Neutrophil (primary cell): ENCODE measurements around the gene TBC1D5.

Experiments used
- H3K27ac ChIP-seq: fragments of 200-600 bp; sonication (generic); 2 replicates; pipeline ENCODE4 v1.5.1; 2016; ENCODE audit warnings: mild to moderate bottlenecking, moderate library complexity
- H3K27me3 ChIP-seq: fragments of 200-600 bp; sonication (generic); 2 replicates; pipeline ENCODE4 v1.6.0; 2016; ENCODE audit warnings: mild to moderate bottlenecking
- H3K36me3 ChIP-seq: fragments of 200-600 bp; sonication (generic); 2 replicates; pipeline ENCODE4 v1.5.1; 2017
- H3K4me1 ChIP-seq, 2 experiments: fragments of 200-600 bp in 1 of 2; sonication (generic) in 1 of 2; 1 replicate in 1 of 2; 2 replicates in 1 of 2; pipeline versions ENCODE4 v1.5.1 to v1.6.1; 2013 to 2016; ENCODE audit warnings: low read depth in 1 of 2, low read length in 1 of 2, mild to moderate bottlenecking in 1 of 2, moderate library complexity in 1 of 2; ENCODE audit not compliant: control insufficient read depth in 1 of 2, insufficient read depth in 1 of 2
- H3K4me3 ChIP-seq, 2 experiments: fragments of 200-600 bp in 1 of 2; sonication (generic) in 1 of 2; 1 replicate in 1 of 2; 2 replicates in 1 of 2; pipeline ENCODE4 v1.5.1; 2013 to 2016; ENCODE audit warnings: low read depth in 1 of 2, low read length in 1 of 2, mild to moderate bottlenecking in 1 of 2, moderate library complexity in 1 of 2
- H3K9me3 ChIP-seq: fragments of 200-600 bp; sonication (generic); 2 replicates; pipeline ENCODE4 v1.5.1; 2016
- TF ChIP-seq, protein P1 (sequence below): fragments of 200-600 bp; sonication (generic); IDR thresholded peaks from 2 replicates; pipeline ENCODE4 v1.5.1; 2016; ENCODE audit warnings: antibody characterized with exemption

The TBC1D5 gene

DNA sequence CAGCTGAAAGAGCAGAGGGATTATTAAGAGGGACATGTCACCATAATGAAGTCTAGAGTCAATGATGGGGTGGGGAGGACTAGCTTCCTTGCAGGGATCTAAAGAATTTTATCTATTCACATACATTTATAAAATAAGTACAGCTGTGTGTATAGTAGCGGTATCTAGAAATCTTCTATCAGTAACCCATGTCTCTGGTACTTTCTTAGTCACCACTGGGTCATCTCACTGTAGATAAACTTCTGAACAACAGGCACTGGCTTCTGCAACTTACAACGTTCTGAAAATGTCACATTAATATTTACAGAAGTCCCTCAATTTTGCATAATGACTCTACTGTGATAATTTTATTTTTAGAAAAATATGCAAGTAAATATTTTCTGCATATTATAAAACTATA is 401.7 kb downstream of the TBC1D5 start:
- Histone ChIP-seq H3K9me3 (no peaks in the 10 kb centered on the region), H3K27me3 (no peaks in the 10 kb centered on the region), H3K4me3 (no peak overlapping the region), H3K27ac (no peak overlapping the region), H3K4me1 (peaks cover 13 to 17% of the 10 kb centered on the region in 2 experiments), H3K36me3 (no peaks in the 10 kb centered on the region)
- TF ChIP-seq, protein P1, sequence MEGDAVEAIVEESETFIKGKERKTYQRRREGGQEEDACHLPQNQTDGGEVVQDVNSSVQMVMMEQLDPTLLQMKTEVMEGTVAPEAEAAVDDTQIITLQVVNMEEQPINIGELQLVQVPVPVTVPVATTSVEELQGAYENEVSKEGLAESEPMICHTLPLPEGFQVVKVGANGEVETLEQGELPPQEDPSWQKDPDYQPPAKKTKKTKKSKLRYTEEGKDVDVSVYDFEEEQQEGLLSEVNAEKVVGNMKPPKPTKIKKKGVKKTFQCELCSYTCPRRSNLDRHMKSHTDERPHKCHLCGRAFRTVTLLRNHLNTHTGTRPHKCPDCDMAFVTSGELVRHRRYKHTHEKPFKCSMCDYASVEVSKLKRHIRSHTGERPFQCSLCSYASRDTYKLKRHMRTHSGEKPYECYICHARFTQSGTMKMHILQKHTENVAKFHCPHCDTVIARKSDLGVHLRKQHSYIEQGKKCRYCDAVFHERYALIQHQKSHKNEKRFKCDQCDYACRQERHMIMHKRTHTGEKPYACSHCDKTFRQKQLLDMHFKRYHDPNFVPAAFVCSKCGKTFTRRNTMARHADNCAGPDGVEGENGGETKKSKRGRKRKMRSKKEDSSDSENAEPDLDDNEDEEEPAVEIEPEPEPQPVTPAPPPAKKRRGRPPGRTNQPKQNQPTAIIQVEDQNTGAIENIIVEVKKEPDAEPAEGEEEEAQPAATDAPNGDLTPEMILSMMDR = no peak

DNA sequence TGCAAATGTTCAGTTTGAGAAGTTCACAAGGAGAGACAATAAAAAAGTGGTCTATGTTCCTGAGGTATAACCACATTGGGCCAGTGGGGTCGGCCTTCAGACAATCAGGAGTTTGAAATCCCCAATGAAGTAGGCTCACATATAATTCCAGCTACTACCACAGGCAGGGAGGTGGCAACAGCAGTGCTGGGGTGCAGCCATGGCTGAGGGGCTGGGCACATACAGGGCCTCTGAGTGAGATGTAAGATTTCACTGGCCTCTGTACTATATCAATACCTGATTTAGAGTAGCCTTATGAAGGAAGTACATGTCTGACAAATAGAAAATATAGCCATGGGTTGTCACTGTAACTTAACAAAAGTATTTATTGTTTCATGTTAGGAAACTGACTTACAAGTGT is 402.2 kb downstream of the TBC1D5 start:
- Histone ChIP-seq H3K27me3 (no peaks in the 10 kb centered on the region), H3K4me1 (peaks cover 13 to 17% of the 10 kb centered on the region in 2 experiments), H3K36me3 (no peaks in the 10 kb centered on the region), H3K9me3 (no peaks in the 10 kb centered on the region), H3K27ac (no peak overlapping the region), H3K4me3 (no peak overlapping the region)
- TF ChIP-seq, protein P1 = no peak

DNA sequence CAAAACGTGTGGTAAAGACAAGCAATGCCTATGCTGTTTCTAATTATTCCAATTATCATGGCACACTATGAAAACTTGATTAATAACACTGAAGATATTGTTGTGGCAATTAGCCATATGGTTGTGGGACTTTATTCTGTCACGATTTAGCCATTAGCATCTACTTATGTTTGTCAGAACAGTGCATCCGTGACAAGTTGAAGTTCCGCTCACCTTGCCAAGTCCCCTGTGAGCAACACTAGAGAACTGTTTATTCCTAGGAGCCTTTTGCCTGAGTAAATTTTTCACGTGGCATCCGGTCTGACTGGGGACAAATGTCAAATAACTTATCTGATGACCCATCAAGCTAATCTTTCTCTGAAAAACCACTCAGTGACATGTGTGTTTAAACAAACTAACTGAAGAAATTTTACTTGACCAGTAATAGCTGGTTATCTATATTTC is 403.3 kb downstream of the TBC1D5 start:
- H3K4me1 ChIP-seq = peaks cover 13 to 17% of the 10 kb centered on the region in 2 experiments
- H3K27me3 ChIP-seq = no peaks in the 10 kb centered on the region
- H3K9me3 ChIP-seq = no peaks in the 10 kb centered on the region
- H3K27ac ChIP-seq = no peak overlapping the region
- TF ChIP-seq, protein P1 = no peak
- H3K4me3 ChIP-seq = no peak overlapping the region
- H3K36me3 ChIP-seq = no peaks in the 10 kb centered on the region

DNA sequence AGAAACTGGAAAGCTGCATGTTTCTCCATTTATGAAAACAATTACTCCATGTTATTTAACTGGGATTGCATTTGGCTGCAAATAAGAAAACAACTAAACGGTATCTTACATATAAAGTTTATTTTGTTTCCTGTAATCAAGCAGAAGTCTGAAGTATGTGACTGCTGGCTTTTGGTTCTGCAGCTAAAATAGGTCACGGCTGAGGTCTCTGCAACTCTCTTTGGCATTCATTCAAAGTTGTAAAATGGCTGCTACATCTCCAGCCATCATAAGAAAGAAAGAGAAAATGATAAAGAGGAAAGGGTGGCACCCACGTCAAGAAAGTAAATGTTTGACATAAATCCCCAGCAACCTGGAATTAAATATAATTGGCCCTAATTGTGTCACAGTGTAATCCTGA is 406.1 kb downstream of the TBC1D5 start:
- Histone ChIP-seq H3K27me3 (no peaks in the 10 kb centered on the region), H3K36me3 (no peaks in the 10 kb centered on the region), H3K9me3 (no peaks in the 10 kb centered on the region), H3K4me3 (no peak overlapping the region), H3K4me1 (peaks cover 4 to 8% of the 10 kb centered on the region in 2 experiments), H3K27ac (no peak overlapping the region)
- TF ChIP-seq, protein P1 = no peak

DNA sequence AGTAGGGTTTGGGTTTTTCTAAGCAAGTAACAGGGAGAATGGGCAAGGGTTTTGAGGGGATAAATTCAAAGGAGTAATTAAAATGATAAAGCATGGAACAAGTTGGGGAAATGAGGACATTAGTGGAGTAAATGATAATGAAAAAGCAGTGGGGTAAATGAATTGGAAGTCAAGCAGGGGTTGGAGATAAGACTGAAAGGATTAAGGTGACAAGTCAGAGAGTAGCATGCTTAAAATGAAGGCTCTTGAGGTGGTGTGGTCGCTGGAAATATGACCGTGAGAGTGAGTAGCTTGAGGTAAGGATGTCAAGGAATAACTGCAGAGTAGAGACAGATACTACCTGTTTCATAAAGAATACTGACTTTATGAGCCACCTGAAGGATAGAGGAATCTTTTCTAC is 408.5 kb downstream of the TBC1D5 start:
- no peaks in the 10 kb centered on the region for H3K9me3 ChIP-seq
- no peaks in the 10 kb centered on the region for H3K36me3 ChIP-seq
- H3K27ac ChIP-seq = no peak overlapping the region
- H3K4me1 ChIP-seq = peaks cover 7 to 22% of the 10 kb centered on the region in 2 experiments
- H3K27me3 ChIP-seq = no peaks in the 10 kb centered on the region
- TF ChIP-seq, protein P1 = no peak
- H3K4me3 ChIP-seq = no peak overlapping the region

DNA sequence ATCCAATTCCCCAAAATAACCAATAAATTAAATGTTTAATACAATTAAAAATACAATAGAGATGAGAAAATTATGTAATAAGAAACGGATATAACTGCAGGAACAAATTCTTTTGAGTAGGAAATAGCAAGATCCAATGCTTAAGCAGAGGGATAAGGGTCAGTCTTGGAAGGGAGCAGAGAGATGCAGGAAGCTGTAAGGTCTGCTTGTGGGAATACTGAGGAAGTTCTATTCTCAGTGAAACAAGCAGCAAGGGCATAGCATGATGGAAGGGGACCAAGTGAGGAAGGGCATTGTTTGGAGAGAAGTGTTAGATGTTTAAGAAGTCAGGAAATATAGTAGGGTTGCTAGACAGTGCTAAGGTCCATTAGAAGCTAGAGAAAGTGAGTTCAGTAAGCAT is 409.0 kb downstream of the TBC1D5 start:
- TF ChIP-seq, protein P1 = no peak
- Histone ChIP-seq H3K27ac (no peak overlapping the region), H3K4me3 (no peak overlapping the region), H3K27me3 (no peaks in the 10 kb centered on the region), H3K36me3 (no peaks in the 10 kb centered on the region), H3K4me1 (peaks cover 8 to 25% of the 10 kb centered on the region in 2 experiments), H3K9me3 (no peaks in the 10 kb centered on the region)
